PFSK-1 (cell line): ENCODE measurements around the gene TMEM121B.

ENCODE experiments used
- FOXP2 ChIP-seq: optimal IDR thresholded peaks from 2 replicates; pipeline ENCODE3; 2011; ENCODE audit warnings: borderline replicate concordance, control low read depth, inconsistent platforms; ENCODE audit not compliant: insufficient read depth; ENCODE audit errors: extremely low read length, extremely low read depth
- POLR2AphosphoS5 ChIP-seq: IDR thresholded peaks from 2 replicates; pipeline ENCODE4 v1.6.1; 2012; ENCODE audit warnings: low read depth, mild to moderate bottlenecking, control low read depth, low read length, moderate library complexity
- SIN3A ChIP-seq: IDR thresholded peaks from 2 replicates; pipeline ENCODE4 v1.6.1; 2012; ENCODE audit warnings: mild to moderate bottlenecking, low read length, moderate library complexity, borderline replicate concordance; ENCODE audit not compliant: insufficient read depth
- TAF1 ChIP-seq: IDR thresholded peaks from 2 replicates; pipeline ENCODE4 v1.6.1; 2012; ENCODE audit warnings: low read length, control low read depth, borderline replicate concordance; ENCODE audit not compliant: insufficient read depth
- TF ChIP-seq, protein P1 (sequence below), 2 experiments: IDR thresholded peaks; 2 replicates each; pipeline versions ENCODE4 v1.6.1 to v1.8.0; 2011 to 2012; ENCODE audit warnings: low read depth in 2 of 2, low read length in 2 of 2, control low read depth in 1 of 2, inconsistent platforms in 1 of 2, mild to moderate bottlenecking in 1 of 2, moderate library complexity in 1 of 2; ENCODE audit not compliant: insufficient read depth in 1 of 2

The TMEM121B gene

GRCh38 chr22:17159504-17159951 lies 38.4 kb upstream of the TMEM121B start:
- TF ChIP-seq, protein P1, sequence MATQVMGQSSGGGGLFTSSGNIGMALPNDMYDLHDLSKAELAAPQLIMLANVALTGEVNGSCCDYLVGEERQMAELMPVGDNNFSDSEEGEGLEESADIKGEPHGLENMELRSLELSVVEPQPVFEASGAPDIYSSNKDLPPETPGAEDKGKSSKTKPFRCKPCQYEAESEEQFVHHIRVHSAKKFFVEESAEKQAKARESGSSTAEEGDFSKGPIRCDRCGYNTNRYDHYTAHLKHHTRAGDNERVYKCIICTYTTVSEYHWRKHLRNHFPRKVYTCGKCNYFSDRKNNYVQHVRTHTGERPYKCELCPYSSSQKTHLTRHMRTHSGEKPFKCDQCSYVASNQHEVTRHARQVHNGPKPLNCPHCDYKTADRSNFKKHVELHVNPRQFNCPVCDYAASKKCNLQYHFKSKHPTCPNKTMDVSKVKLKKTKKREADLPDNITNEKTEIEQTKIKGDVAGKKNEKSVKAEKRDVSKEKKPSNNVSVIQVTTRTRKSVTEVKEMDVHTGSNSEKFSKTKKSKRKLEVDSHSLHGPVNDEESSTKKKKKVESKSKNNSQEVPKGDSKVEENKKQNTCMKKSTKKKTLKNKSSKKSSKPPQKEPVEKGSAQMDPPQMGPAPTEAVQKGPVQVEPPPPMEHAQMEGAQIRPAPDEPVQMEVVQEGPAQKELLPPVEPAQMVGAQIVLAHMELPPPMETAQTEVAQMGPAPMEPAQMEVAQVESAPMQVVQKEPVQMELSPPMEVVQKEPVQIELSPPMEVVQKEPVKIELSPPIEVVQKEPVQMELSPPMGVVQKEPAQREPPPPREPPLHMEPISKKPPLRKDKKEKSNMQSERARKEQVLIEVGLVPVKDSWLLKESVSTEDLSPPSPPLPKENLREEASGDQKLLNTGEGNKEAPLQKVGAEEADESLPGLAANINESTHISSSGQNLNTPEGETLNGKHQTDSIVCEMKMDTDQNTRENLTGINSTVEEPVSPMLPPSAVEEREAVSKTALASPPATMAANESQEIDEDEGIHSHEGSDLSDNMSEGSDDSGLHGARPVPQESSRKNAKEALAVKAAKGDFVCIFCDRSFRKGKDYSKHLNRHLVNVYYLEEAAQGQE (IDR thresholded peaks at IDR 0.05; ENCODE audit: insufficient read depth in 1 of 2, low read depth in 2 of 2, low read length in 2 of 2): no peak
- TF ChIP-seq POLR2AphosphoS5 (no peak), TAF1 (no peak)

DNA sequence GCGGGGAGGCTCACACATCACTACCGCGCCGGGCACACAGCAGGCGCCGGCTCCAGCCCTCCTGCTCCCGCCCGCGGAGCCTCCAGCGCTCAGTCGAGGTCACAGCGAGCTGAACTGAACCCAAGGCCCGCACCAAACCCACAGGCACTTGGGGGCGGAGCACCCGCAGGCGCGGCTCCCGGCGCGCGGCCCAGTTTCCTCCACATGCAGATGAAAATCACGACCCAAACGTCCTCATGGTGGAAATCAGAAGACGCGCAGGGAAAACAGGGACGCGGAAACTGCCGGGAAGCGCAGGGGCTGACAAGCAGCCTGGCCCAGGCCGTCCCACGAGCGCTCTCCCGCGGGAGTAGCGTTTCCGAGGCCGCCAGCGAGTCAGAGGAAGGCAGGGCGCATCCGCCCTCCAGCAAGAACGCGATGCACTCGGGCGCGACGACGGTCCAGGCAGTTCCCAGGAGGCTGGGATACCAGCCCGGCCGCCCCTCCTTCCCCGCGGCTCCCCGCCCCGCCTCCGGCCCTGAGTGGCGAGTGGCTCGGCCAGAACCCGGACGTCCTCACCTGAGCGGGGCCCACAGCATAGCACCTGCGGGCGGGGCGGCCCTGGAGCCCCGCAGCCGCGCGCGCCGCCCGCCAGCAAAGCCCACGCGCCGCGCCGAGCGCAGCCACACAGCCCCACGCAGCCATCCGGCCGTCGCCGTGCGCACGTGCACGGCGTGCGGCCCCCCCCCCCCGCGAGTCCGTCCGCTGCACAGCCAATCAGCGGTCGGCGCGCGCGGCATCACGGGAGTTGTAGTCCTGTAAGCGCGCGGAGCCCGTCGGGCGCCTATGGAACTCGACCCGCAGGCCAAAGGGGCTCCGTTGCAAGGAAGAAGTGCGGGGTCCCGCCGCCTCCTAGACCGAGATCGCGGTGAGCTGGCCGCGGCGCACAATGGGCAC lies 37.7 kb upstream of the TMEM121B start, which contains the start of gene HDHD5:
HDHD5 (minus strand) TSS at position 710 of the 936 bp plus-strand sequence; CDS start at position 684, 26 bp downstream.
- TF ChIP-seq SIN3A: 0 out of 2 replicates have a peak, but pooled peaks have one; percentile 13
- no peak; the same call in 1 of the 2 replicates for TF ChIP-seq POLR2AphosphoS5

GRCh38 chr22:17158176-17158567 lies 37.0 kb upstream of the TMEM121B start:
- TF ChIP-seq FOXP2: no peak
- TF ChIP-seq, protein P1 (IDR thresholded peaks at IDR 0.05; ENCODE audit: insufficient read depth in 1 of 2, low read depth in 2 of 2, low read length in 2 of 2): no peak
- no peak for TF ChIP-seq TAF1
- TF ChIP-seq POLR2AphosphoS5: no peak
- TF ChIP-seq SIN3A: no peak

- TF ChIP-seq SIN3A (no peak), FOXP2 (no peak), TAF1 (no peak), POLR2AphosphoS5 (no peak)
- TF ChIP-seq, protein P1 (IDR thresholded peaks at IDR 0.05; ENCODE audit: insufficient read depth in 1 of 2, low read depth in 2 of 2, low read length in 2 of 2): no peak
Observed at GRCh38 chr22:17157714-17158113, 36.6 kb upstream of the TMEM121B start.

DNA sequence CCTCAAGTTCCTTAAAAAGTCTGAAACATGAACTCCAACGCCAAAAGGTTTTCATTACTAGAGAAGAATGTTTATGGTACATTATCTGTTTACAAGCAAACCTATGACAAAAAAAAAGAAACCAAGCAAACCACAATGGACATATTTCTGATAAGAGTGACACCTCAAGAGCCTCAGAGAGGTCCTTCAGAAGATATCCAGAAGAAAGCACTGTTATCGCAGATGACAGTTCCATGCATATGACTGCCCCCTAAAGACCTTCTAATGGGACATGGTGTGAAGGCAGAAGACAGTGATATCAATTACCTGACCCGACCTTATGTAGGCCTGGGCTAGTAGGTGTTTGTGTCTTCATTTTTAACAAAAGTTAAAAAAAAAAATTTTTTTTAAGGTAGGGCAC lies 34.8 kb upstream of the TMEM121B start:
- TF ChIP-seq FOXP2 (no peak), SIN3A (no peak)

DNA sequence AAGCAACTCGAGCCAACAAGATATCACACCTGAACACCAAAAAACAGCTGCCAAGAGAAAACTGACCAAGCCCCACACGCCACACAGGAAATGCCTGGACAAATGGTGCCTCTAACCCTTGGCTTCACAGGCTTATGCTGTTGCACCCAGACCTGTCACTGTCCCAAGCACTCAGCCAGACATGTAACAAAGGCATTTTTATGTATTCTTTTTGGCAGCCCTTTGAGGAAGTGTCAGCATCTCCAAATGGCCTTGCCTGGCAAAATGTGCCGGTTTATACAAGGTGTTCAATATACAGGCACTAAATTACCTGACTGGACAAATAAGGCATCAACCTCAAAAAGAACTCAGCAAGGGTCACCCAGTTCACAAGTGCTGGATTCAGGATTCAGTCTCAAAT lies 31.8 kb upstream of the TMEM121B start:
- TF ChIP-seq FOXP2: no peak
- TF ChIP-seq, protein P1 (IDR thresholded peaks at IDR 0.05; ENCODE audit: insufficient read depth in 1 of 2, low read depth in 2 of 2, low read length in 2 of 2): no peak
- TF ChIP-seq TAF1: no peak
- no peak for TF ChIP-seq POLR2AphosphoS5
- TF ChIP-seq SIN3A: no peak
